ENCODE data around the gene PPP2R3B. TPM values are rescaled to one million over a fixed set of nuclear protein-coding genes. Genes with fewer than 3 reads are reported as not detected.
"Not testable (repeated sequence)": the region's sequence is repeated elsewhere in the genome, so short reads cannot be mapped to it uniquely, and the experiment has no call there.

PPP2R3B gene
- total RNA-seq, 1 donor from 2014 or later = 30.3 TPM

- Histone ChIP-seq H4K20me1 (ENCODE audit: low read depth) (no peaks in the 10 kb centered on the region), H3K79me2 (ENCODE audit: low read depth) (no peaks in the 10 kb centered on the region), H3K27me3 (no peaks in the 10 kb centered on the region), H3K27ac (no peak overlapping the region), H3K9me3 (ENCODE audit: low read depth) (no peaks in the 10 kb centered on the region), H3K4me2 (no peak overlapping the region), H3F3A (ENCODE audit: low read depth) (peaks cover 19% of the 10 kb centered on the region), H3K4me1 (no peaks in the 10 kb centered on the region), H3K36me3 (peaks cover 10% of the 10 kb centered on the region), H2AFZ (replicated peaks) (no peak overlapping the region), H3K9ac (no peak overlapping the region), H3K4me3 (no peak overlapping the region)
- no peak for DNase-seq (ENCODE audit: low spot score)
- H3K36me3 Mint-ChIP-seq = peaks cover 22% of the 10 kb centered on the region
- TF ChIP-seq EZH2 (IDR thresholded peaks at IDR 0.05) (no peak), CTCF (IDR thresholded peaks at IDR 0.05) (no peak), EZH2phosphoT487 (IDR thresholded peaks at IDR 0.05) (no peak)
- no peak overlapping the region for H3K4me3 Mint-ChIP-seq
- no peaks in the 10 kb centered on the region for H3K4me1 Mint-ChIP-seq
- H3K9me3 Mint-ChIP-seq = no peaks in the 10 kb centered on the region
- no peak overlapping the region for H3K27ac Mint-ChIP-seq
- H3K27me3 Mint-ChIP-seq (ENCODE audit: insufficient read depth, low read depth) = peaks cover 13% of the 10 kb centered on the region
These were observed 76.0 kb downstream of the PPP2R3B start for GRCh38 chrX:310621-311155.

DNA sequence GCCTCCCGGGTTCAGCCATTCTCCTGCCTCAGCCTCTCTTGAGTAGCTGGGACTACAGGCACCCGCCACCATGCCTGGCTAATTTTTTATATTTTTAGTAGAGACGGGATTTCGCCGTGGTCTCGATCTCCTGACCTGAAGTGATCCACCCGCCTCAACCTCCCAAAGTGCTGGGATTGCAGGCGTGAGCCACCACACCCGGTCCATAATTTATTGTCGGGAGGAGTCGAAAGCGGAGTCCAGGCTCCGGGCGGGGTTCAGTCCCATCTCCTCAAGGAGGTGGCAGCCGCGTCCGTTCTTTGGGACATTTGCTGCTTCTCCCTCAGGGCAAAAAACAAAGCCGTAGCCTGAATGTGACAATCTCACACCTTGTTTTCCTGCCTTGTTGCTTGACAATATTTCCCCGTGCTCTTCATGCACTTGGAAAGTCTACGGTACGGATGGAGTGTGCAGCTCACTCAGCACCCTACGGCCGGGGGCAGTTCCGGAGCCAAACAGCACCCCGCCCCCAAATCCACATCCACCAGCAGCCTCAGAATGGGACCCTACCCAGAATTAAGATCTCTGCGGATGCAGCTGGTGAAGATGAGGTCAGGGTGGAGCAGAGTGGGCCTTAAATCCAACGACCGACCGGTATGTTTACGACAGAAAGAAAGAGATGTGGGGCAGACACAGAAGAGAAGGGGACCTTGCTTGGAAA, 77.7 kb downstream of the PPP2R3B start:
- no peak overlapping the region for H3K4me3 ChIP-seq
- no peak overlapping the region for H3K4me2 ChIP-seq
- no peaks in the 10 kb centered on the region for H3K4me1 Mint-ChIP-seq
- TF ChIP-seq EZH2 (IDR thresholded peaks at IDR 0.05) = no peak
- TF ChIP-seq CTCF (IDR thresholded peaks at IDR 0.05) = no peak
- no peak for TF ChIP-seq EZH2phosphoT487 (IDR thresholded peaks at IDR 0.05)
- H3F3A ChIP-seq (ENCODE audit: low read depth) = peaks cover 31% of the 10 kb centered on the region
- no peak overlapping the region for H3K4me3 Mint-ChIP-seq
- H3K79me2 ChIP-seq (ENCODE audit: low read depth) = no peaks in the 10 kb centered on the region
- H3K27me3 ChIP-seq = no peaks in the 10 kb centered on the region
- DNase-seq (ENCODE audit: low spot score) = no peak
- no peaks in the 10 kb centered on the region for H4K20me1 ChIP-seq (ENCODE audit: low read depth)
- H3K36me3 ChIP-seq = peaks cover 10% of the 10 kb centered on the region
- H3K27ac ChIP-seq = no peak overlapping the region
- H2AFZ ChIP-seq (replicated peaks) = no peak overlapping the region
- H3K4me1 ChIP-seq = no peaks in the 10 kb centered on the region
- H3K36me3 Mint-ChIP-seq = peaks cover 24% of the 10 kb centered on the region
- H3K27me3 Mint-ChIP-seq (ENCODE audit: insufficient read depth, low read depth) = peaks cover 13% of the 10 kb centered on the region
- H3K9ac ChIP-seq = no peak overlapping the region
- H3K27ac Mint-ChIP-seq = no peak overlapping the region
- no peaks in the 10 kb centered on the region for H3K9me3 ChIP-seq (ENCODE audit: low read depth)
- H3K9me3 Mint-ChIP-seq = no peaks in the 10 kb centered on the region

DNA sequence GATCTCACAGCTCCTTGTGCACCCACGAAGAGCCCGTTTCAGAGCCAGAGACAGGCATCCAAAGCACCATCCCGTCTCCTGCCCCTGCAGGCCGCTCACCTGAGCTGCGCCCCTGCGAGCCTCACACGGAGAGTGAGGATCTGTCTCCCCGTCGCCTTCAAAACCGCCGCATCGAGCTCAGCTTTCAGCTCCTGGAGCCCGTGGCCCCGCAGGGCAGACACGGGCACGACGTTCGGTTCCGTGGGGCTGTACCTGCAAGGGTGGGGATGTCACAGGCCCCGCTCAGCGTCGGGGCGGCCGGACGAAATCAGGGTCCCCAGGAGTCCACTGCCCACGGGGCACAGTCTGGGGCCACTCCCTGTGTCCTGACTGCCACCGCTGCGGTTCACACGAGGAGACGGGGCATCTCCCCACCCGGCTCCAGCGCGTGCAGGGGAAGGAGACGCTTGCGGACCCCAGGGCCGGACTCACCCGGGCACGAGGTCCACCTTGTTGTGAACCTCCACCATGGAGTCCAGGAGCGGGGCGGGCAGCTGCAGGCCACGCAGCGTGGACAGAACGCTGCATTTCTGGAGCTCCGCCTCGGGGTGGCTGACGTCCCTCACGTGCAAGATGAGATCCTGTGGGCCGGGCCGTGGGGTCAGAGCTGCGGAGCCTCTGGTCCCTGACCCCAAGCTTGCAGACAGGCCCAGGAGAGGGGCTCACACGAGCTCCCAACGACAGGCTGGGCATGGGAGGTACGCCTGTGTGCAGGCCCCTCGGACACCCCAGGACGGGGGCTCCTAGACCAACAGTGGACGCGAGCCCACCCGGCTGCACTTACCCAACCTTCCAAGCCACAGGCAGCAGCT, 79.2 kb downstream of the PPP2R3B start:
- H3K36me3 ChIP-seq = peaks cover 16% of the 10 kb centered on the region

GRCh38 chrX:306614-307251, 80.0 kb downstream of the PPP2R3B start:
- not testable (repeated sequence) for H2AFZ ChIP-seq (replicated peaks); H3K4me3 ChIP-seq; H3K9me3 Mint-ChIP-seq; H3K9me3 ChIP-seq (ENCODE audit: low read depth); H4K20me1 ChIP-seq (ENCODE audit: low read depth); H3K4me1 ChIP-seq; H3K9ac ChIP-seq; H3K4me1 Mint-ChIP-seq; H3K4me3 Mint-ChIP-seq; H3K4me2 ChIP-seq; H3K27me3 ChIP-seq; H3K27ac Mint-ChIP-seq; H3K79me2 ChIP-seq (ENCODE audit: low read depth); DNase-seq (ENCODE audit: low spot score); H3K27ac ChIP-seq; H3K27me3 Mint-ChIP-seq (ENCODE audit: insufficient read depth, low read depth)
- peaks cover 24% of the 10 kb centered on the region for H3K36me3 Mint-ChIP-seq
- peaks cover 16% of the 10 kb centered on the region for H3K36me3 ChIP-seq
- H3F3A ChIP-seq (ENCODE audit: low read depth) = peaks cover 42% of the 10 kb centered on the region

More for the DNA sequence above, 79.2 kb downstream of the PPP2R3B start:
- no peak overlapping the region for H3K4me2 ChIP-seq
- H3K9ac ChIP-seq = no peak overlapping the region
- peaks cover 42% of the 10 kb centered on the region for H3F3A ChIP-seq (ENCODE audit: low read depth)
- H2AFZ ChIP-seq (replicated peaks) = no peak overlapping the region
- no peaks in the 10 kb centered on the region for H3K9me3 ChIP-seq (ENCODE audit: low read depth)
- peaks cover 11% of the 10 kb centered on the region for H3K27me3 Mint-ChIP-seq (ENCODE audit: insufficient read depth, low read depth)
- H4K20me1 ChIP-seq (ENCODE audit: low read depth) = no peaks in the 10 kb centered on the region
- no peaks in the 10 kb centered on the region for H3K9me3 Mint-ChIP-seq
- H3K27ac ChIP-seq = no peak overlapping the region
- H3K27me3 ChIP-seq = no peaks in the 10 kb centered on the region
- H3K4me3 Mint-ChIP-seq = no peak overlapping the region
- peaks cover 25% of the 10 kb centered on the region for H3K36me3 Mint-ChIP-seq
- DNase-seq (ENCODE audit: low spot score) = no peak
- no peaks in the 10 kb centered on the region for H3K4me1 ChIP-seq
- H3K27ac Mint-ChIP-seq = no peak overlapping the region
- no peak for TF ChIP-seq CTCF (IDR thresholded peaks at IDR 0.05)
- TF ChIP-seq EZH2 (IDR thresholded peaks at IDR 0.05) = no peak
- TF ChIP-seq EZH2phosphoT487 (IDR thresholded peaks at IDR 0.05) = no peak
- no peak overlapping the region for H3K4me3 ChIP-seq
- no peaks in the 10 kb centered on the region for H3K79me2 ChIP-seq (ENCODE audit: low read depth)
- H3K4me1 Mint-ChIP-seq = no peaks in the 10 kb centered on the region
